Heart left ventricle (tissue), 13 donors: Measurements from ENCODE around the gene DIO3.

Experiments
- POLR2A ChIP-seq, 2 donors: fragments of 450-650 bp; IDR thresholded peaks; one replicate each; pipeline ENCODE4 v1.6.1; 2017; ENCODE audit warnings: antibody characterized with exemption in 2 of 2, mild to moderate bottlenecking in 2 of 2, moderate library complexity in 2 of 2
- TF ChIP-seq, protein P1 (sequence below), 12 donors: fragments of 200-600 bp; sonication (generic) in 4 of 12; IDR thresholded peaks; one replicate each; pipeline versions ENCODE4 v1.5.0 to v1.8.0; 2018 to 2022; ENCODE audit warnings: antibody characterized with exemption in 12 of 12, mild to moderate bottlenecking in 5 of 12
- donor health status: ischemic (EF 13 %, LVEDD 7.1; RV severe dilation, severe dysfunction).
- donor health status: DM: no; HTN: yes; CAD: no.
- donor health status: DM: no; HTN: no; CAD: no.
- donor health status: ischemic (EF 25% LVEDD 6.9; RV normal size, moderate dysfunction).
- donor health status: ischemic (EF 25% LVEDD 5.7; RV mildly dilated, moderate dysfunction).
- donor health status: ischemic (EF 35%, LVEDD 5.7; RV mildly dilated, moderate dysfunction).
- donor health status: nonischemic (EF 11% LVEDD 7.7; RV severe dilation, severe dysfunction).
- donor health status: DM: yes; HTN: yes; CAD: no.
- donor health status: PGD.
- donor health status: ischemic (EF 29% LVEDD 5.4; RV normal size, mild dysfunction).
- donor health status: nonischemic (EF 23%, LVEDD 6.1; RV moderate dilation, normal function).

DNA sequence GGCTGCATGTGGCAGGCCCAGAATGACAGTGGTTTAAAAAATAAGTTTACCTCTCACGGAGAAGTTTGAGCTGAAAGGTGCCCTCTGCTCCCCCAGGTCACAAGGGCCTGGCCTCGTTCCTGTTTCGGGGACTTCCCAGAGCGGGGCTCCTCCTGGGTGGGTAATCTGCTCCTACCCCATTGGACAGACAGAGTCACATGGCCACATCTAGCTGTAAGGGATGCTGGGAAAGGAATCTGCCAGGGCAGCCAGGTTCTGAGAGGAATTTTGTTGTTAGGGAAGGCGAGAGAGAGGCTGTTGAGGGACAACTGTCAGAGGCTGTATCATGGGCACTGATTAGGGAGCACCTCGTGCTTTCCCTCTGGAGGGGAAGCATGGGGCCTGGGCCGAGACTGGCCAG lies 24.0 kb upstream of the DIO3 start:
- TF ChIP-seq POLR2A (IDR thresholded peaks at IDR 0.05): no peak
- TF ChIP-seq, protein P1, sequence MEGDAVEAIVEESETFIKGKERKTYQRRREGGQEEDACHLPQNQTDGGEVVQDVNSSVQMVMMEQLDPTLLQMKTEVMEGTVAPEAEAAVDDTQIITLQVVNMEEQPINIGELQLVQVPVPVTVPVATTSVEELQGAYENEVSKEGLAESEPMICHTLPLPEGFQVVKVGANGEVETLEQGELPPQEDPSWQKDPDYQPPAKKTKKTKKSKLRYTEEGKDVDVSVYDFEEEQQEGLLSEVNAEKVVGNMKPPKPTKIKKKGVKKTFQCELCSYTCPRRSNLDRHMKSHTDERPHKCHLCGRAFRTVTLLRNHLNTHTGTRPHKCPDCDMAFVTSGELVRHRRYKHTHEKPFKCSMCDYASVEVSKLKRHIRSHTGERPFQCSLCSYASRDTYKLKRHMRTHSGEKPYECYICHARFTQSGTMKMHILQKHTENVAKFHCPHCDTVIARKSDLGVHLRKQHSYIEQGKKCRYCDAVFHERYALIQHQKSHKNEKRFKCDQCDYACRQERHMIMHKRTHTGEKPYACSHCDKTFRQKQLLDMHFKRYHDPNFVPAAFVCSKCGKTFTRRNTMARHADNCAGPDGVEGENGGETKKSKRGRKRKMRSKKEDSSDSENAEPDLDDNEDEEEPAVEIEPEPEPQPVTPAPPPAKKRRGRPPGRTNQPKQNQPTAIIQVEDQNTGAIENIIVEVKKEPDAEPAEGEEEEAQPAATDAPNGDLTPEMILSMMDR (IDR thresholded peaks at IDR 0.05): no peak
